Measurements from ENCODE around the gene NOS3. TPM values are rescaled to one million over a fixed set of nuclear protein-coding genes. Genes with fewer than 3 reads are reported as not detected.
A peak's percentile ranks its signal among the peaks of the same experiment; 100 is the strongest.

Gene NOS3
- total and polyA plus RNA-seq, 12 donors: 10.0 to 53.3 (median 13.3) TPM

DNA sequence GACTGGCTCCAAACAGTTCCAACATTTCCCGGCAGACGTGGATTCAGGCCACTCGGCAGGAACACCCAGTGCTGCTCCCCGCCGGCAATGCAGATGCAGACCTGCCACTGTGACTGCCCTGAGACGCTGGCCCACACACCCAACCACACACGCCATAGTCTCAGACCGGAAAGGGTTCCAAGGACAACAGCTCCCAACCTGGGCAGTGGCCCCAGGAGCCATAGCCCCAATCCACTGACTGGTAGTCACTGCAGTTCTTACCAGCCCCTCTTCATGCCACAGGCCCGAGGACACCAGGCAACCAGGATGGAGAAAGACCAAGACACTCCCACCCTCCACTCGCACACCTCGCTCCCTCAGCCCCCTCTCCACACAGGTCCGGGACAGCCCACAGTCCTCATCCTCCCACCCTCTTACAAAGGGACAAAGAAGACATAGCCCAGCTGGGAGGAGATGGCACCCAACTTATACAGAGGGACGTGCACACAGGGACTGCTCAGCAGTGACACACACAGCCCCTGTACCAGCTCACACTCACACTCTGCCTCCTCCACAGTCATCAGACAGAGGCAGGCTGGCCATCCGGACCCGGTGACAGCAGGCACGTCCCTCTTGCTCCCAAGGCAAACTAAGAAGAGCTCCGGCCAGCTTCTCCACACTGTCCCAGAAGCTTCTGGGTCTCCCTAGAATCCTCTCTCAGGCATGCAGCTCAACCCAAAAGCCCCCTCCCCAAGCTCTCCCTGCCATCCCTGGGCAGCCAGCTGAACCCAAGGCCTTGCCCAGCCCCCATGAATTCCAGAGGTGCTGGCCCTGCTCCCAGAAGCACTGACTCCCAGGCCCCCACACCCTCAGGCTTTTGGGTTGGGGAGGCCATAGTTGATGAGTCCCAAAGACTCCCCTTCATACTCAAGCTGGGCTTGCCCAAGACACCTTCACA, 37.5 kb upstream of the NOS3 start:
- peaks cover 0 to 28% (median 0%) of the 10 kb centered on the region in 9 donors for H3K36me3 ChIP-seq
- intact Hi-C loops (cut with DNase I): loop anchor here in 2 of 10 donors (5.0 to 10.0 kb wide), 2 partner anchors 49 to 56 kb away; no protein-coding TSS in a partner anchor
- peak overlapping the region in 9 of 10 donors; percentile 10 to 90 (median 48) for H3K27ac ChIP-seq
- no peaks in the 10 kb centered on the region for H3K9me3 ChIP-seq
- H3K4me1 ChIP-seq: peaks cover 11 to 56% (median 36%) of the 10 kb centered on the region in 9 donors
- H3K4me3 ChIP-seq: no peak overlapping the region
- TF ChIP-seq, protein P1, sequence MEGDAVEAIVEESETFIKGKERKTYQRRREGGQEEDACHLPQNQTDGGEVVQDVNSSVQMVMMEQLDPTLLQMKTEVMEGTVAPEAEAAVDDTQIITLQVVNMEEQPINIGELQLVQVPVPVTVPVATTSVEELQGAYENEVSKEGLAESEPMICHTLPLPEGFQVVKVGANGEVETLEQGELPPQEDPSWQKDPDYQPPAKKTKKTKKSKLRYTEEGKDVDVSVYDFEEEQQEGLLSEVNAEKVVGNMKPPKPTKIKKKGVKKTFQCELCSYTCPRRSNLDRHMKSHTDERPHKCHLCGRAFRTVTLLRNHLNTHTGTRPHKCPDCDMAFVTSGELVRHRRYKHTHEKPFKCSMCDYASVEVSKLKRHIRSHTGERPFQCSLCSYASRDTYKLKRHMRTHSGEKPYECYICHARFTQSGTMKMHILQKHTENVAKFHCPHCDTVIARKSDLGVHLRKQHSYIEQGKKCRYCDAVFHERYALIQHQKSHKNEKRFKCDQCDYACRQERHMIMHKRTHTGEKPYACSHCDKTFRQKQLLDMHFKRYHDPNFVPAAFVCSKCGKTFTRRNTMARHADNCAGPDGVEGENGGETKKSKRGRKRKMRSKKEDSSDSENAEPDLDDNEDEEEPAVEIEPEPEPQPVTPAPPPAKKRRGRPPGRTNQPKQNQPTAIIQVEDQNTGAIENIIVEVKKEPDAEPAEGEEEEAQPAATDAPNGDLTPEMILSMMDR (IDR thresholded peaks at IDR 0.05): no peak
- H3K27me3 ChIP-seq: peaks cover 0 to 41% (median 21%) of the 10 kb centered on the region in 7 donors
- 67 to 69% methylated on average over 17 of the region's 17 CpGs for WGBS, 2 donors
- ATAC-seq (peak in 4 of 8 donors; percentile 3 to 54 (median 32)), DNase-seq (peak in 1 of 2 donors; percentile 18)

- peaks cover 11 to 65% (median 36%) of the 10 kb centered on the region in 9 donors for H3K4me1 ChIP-seq
- peak in 1 of 2 donors; percentile 22 for DNase-seq
- peak in 5 of 8 donors; percentile 13 to 62 (median 31) for ATAC-seq
- peak overlapping the region in 9 of 10 donors; percentile 67 to 90 (median 78) for H3K27ac ChIP-seq
- WGBS, 2 donors: 60 to 74% methylated on average over 8 to 9 of the region's 9 CpGs
- TF ChIP-seq, protein P1 (IDR thresholded peaks at IDR 0.05): no peak
- no peak overlapping the region for H3K4me3 ChIP-seq
- H3K27me3 ChIP-seq: peaks cover 0 to 47% (median 29%) of the 10 kb centered on the region in 7 donors
- no peaks in the 10 kb centered on the region for H3K9me3 ChIP-seq
- peaks cover 0 to 24% (median 0%) of the 10 kb centered on the region in 9 donors for H3K36me3 ChIP-seq
- intact Hi-C loops (cut with DNase I): loop anchor here in 2 of 10 donors (5.0 to 10.0 kb wide), 2 partner anchors 50 to 57 kb away; no protein-coding TSS in a partner anchor
These were observed 36.4 kb upstream of the NOS3 start for GRCh38 chr7:150954201-150954985.

DNA sequence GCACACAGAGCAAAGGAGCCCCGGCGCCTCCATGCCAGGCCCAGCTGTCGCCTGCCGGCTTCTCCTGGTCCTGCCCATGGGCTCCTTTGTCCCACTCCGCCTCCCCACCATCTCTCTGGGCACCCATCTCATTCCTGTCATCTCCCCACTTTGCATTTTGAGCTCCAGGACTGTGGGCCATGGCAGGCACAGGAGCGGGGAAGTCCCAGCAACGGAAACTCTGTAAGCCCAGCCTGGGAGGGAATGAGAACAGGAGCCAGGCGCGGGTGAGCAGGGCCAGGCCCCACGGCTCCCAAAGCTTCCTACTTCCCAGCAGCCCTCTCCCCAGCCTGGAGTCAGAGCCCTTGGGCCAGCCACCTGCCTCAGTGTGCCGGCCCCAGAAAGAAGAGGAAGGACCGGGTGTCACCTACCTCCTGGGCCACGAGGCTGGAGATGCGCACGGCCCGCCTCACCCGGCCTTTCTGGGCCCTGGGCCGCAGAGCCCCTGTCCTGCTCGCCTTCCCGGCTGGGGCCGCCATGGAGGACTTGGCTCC, 35.8 kb upstream of the NOS3 start:
- WGBS, 2 donors: 46 to 62% methylated on average over 19 to 21 of the region's 21 CpGs
- H3K27me3 ChIP-seq: peaks cover 0 to 53% (median 30%) of the 10 kb centered on the region in 7 donors
- peaks cover 0 to 18% (median 0%) of the 10 kb centered on the region in 9 donors for H3K36me3 ChIP-seq
- ATAC-seq (peak in 6 of 8 donors; percentile 4 to 36 (median 16)), DNase-seq (no peak)
- TF ChIP-seq, protein P1 (IDR thresholded peaks at IDR 0.05): no peak
- H3K9me3 ChIP-seq: no peaks in the 10 kb centered on the region
- peaks cover 11 to 72% (median 40%) of the 10 kb centered on the region in 9 donors for H3K4me1 ChIP-seq
- peak overlapping the region in 1 of 10 donors; percentile 11 for H3K4me3 ChIP-seq
- intact Hi-C loops (cut with DNase I): loop anchor here in 4 of 10 donors (5.0 to 10.0 kb wide), 3 partner anchors 50 to 58 kb away; no protein-coding TSS in a partner anchor
- H3K27ac ChIP-seq: peak overlapping the region; percentile 67 to 90 (median 75)

Data from heart right ventricle (tissue), 16 donors.